Esophagus squamous epithelium (tissue), 4 donors: ENCODE results near the gene ISOC2.

ENCODE experiments used
- CTCF ChIP-seq, 6 experiments: fragments of 450-650 bp in 4 of 6; fragments of 200-600 bp in 2 of 6; sonication (generic) in 2 of 6; IDR thresholded peaks; one replicate each; pipeline ENCODE4 v1.5.1; 2016 to 2019; ENCODE audit warnings: antibody characterized with exemption in 6 of 6, mild to moderate bottlenecking in 4 of 6, moderate library complexity in 4 of 6
- POLR2A ChIP-seq, 4 donors: fragments of 450-650 bp; IDR thresholded peaks; one replicate each; pipeline ENCODE4 v1.6.1; 2017; ENCODE audit warnings: antibody characterized with exemption in 4 of 4, mild to moderate bottlenecking in 4 of 4, moderate library complexity in 3 of 4

- TF ChIP-seq POLR2A (IDR thresholded peaks at IDR 0.05) = no peak
- TF ChIP-seq CTCF (IDR thresholded peaks at IDR 0.05) = no peak
These were observed 23.4 kb upstream of the ISOC2 start, which contains the start of gene NAT14 for GRCh38 chr19:55484593-55485438.
